Lower leg skin (tissue), 4 donors: ENCODE results near the gene DDB1. TPM values are rescaled to one million over a fixed set of nuclear protein-coding genes. Genes with fewer than 3 reads are reported as not detected.
A peak's percentile ranks its signal among the peaks of the same experiment; 100 is the strongest.

Source experiments
- DNase-seq, 2 donors: peaks; one replicate each; pipeline ENCODE4 v3.0.0-alpha.2; 2019; ENCODE audit warnings: low spot score in 2 of 2
- H3K4me3 ChIP-seq: fragments of 200-600 bp; sonication (generic); 2 replicates; pipeline ENCODE4 v1.5.1; 2017; ENCODE audit warnings: mild to moderate bottlenecking, low read depth; ENCODE audit not compliant: poor library complexity, severe bottlenecking
- CTCF ChIP-seq, 3 donors: fragments of 450-650 bp; IDR thresholded peaks; one replicate each; pipeline ENCODE4 v1.5.1; 2016; ENCODE audit warnings: antibody characterized with exemption in 3 of 3, mild to moderate bottlenecking in 3 of 3, moderate library complexity in 2 of 3
- POLR2A ChIP-seq, 2 donors: fragments of 450-650 bp; IDR thresholded peaks; one replicate each; pipeline ENCODE4 v1.6.1; 2016 to 2017; ENCODE audit warnings: antibody characterized with exemption in 2 of 2, mild to moderate bottlenecking in 1 of 2, moderate library complexity in 1 of 2
- WGBS, 2 donors: methylation state at CpG; one replicate each; pipeline ENCODE4 v1.1.5; 2018; 5-methylcytosine and 5-hydroxymethylcytosine counted together
- intact Hi-C: fragments of 100-400 bp; cut with DNase I; formaldehyde crosslinking; loops from one replicate; pipeline ENCODE4 v1.15.0; 2023; ENCODE audit warnings: low total_unique reads
- total RNA-seq, 4 donors: library from RNA; depleted of rRNA; stranded (reverse); fragments of >200 nt; gene quantifications; one replicate each; pipeline ENCODE4 v1.1.0, GENCODE V29; 2016

Gene DDB1
- total RNA-seq, 4 donors from 2014 or later = 166 to 204 (median 185) TPM

DNA sequence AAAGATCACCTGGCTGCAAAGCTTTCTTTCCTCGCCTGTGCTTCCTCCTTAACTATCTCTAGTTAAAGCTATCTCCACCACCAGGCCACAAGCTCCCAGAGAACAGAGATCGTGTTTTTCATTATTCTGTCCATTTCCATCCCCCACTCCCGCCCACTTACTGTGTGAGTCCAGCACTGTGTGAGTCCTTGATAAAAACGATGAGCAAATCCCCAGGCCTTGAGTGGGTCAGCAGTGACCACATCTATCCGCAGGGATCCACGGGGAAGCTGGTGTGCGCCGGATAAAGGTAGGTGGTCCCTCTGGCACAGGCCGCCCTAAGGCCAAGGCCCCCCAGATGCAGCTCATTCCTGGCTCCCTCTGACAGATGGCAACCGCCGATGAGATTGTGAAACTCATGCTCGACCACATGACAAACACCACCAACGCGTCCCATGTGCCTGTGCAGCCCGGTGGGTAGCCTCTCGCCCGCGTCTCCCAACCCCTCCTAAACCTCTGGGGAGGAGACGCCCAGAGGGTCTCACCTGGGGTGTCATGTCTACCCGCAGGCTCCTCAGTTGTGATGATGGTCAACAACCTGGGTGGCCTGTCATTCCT, 9.4 kb upstream of the DDB1 start:
- intact Hi-C loops = no loop called here
- 89 to 91% methylated on average over 18 to 20 of the region's 20 CpGs for WGBS, 2 donors
- no peak overlapping the region for H3K4me3 ChIP-seq
- DNase-seq = peak in 1 of 2 donors; percentile 52
- TF ChIP-seq POLR2A (IDR thresholded peaks at IDR 0.05) (no peak), CTCF (IDR thresholded peaks at IDR 0.05) (no peak)

DNA sequence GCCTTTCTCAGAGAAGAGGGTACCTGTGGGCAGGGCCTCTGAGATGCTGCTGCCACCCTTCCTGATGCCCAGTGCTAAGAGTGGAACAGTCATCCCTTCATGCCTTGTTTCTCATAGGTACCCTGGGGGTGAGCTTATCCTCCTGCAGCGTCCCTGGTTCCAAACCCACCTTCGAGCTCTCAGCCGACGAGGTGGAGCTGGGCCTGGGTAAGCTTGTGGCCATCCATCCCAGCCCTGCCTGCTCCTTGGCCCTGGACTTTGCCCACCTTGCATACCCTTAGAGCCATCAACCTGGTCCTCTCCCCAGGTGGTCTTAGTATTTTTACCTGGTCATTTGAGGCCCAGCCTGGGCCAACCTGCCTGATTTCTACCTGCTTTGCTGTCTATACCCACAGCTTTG, 8.8 kb upstream of the DDB1 start:
- peak in 1 of 2 donors; percentile 66 for DNase-seq
- WGBS, 2 donors = 97 to 98% methylated on average over 4 of the region's 4 CpGs
- H3K4me3 ChIP-seq = no peak overlapping the region
- intact Hi-C loops = no loop called here
- TF ChIP-seq CTCF (IDR thresholded peaks at IDR 0.05) (no peak), POLR2A (IDR thresholded peaks at IDR 0.05) (no peak)

GRCh38 chr11:61340979-61341378, 8.1 kb upstream of the DDB1 start:
- WGBS, 2 donors = 96 to 98% methylated on average over 2 of the region's 2 CpGs
- intact Hi-C loops = no loop called here
- TF ChIP-seq CTCF (IDR thresholded peaks at IDR 0.05) = no peak
- TF ChIP-seq POLR2A (IDR thresholded peaks at IDR 0.05) = no peak
- peak in 1 of 2 donors; percentile 42 for DNase-seq
- no peak overlapping the region for H3K4me3 ChIP-seq

- DNase-seq = peak in 1 of 2 donors; percentile 81
- H3K4me3 ChIP-seq = no peak overlapping the region
- intact Hi-C loops = loop anchor here (5.0 kb wide), 1 partner anchor 48 kb away; no protein-coding TSS in a partner anchor
- TF ChIP-seq CTCF (IDR thresholded peaks at IDR 0.05) = no peak
- TF ChIP-seq POLR2A (IDR thresholded peaks at IDR 0.05) = no peak
- WGBS, 2 donors = 89 to 91% methylated on average over 4 of the region's 4 CpGs
Measured at GRCh38 chr11:61339490-61339878, 6.6 kb upstream of the DDB1 start.

DNA sequence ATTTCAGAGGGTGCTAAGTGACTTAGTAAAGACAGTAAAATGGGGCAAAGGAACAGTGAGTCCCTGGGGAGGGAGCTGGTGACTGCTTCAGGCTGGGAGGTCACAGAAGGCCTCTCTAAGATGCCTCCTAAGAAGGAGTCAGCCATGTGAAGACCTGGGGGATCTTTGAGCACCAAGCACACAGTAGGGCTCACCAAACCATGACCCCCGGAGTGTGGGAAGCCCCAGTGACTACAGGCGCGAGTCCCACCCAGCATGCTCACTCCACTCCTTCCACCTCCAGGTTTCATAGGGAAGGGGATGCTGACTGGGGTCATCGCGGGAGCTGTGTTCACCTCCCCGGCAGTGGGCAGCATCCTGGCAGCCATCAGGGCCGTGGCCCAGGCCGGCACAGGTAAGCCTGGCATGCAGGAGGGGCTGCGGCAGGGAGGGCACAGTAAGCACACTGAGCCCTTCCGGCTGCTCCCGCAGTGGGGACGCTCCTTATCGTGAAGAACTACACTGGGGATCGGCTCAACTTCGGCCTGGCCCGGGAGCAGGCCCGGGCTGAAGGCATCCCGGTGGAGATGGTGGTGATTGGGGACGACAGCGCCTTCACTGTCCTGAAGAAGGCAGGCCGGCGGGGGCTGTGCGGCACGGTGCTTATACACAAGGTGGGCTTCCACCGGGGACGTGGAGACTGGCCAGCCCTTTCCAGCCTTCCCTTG, 6.0 kb upstream of the DDB1 start:
- intact Hi-C loops = loop anchor here (5.0 kb wide), 1 partner anchor 48 kb away; no protein-coding TSS in a partner anchor
- DNase-seq = peak in 1 of 2 donors; percentile 82
- TF ChIP-seq CTCF (IDR thresholded peaks at IDR 0.05) (no peak), POLR2A (IDR thresholded peaks at IDR 0.05) (no peak)
- no peak overlapping the region for H3K4me3 ChIP-seq
- WGBS, 2 donors = 90 to 91% methylated on average over 26 of the region's 26 CpGs
